HG03432 (cell line): ENCODE data around the gene AGR2.

Source experiments
- ATAC-seq: cut with Tn5 transposase; IDR thresholded peaks from one replicate; pipeline ENCODE4 v1.9.1; 2021; ENCODE audit warnings: mild to moderate bottlenecking, moderate library complexity; ENCODE audit not compliant: unreplicated experiment

AGR2 gene

GRCh38 chr7:16743236-16743635 lies 61.6 kb downstream of the AGR2 start:
- ATAC-seq, result no peak

DNA sequence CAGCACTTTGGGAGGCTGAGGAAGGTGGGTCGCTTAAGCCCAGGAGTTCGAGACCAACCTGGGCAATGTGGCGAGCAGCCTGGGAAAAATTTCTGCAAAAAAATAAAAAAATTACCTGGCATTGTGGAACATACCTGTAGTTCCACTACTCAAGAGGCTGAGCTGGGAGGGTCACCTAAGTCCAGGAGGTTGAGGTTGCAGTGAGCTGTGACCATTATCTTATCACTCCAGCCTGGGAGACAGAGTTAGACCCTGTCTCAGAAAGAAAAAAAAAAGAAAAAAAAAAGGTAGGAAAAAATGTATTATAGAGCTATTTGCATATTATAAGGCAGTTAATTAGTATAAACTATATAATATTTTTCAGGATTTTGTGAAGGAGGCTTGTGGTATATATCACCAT lies 62.3 kb downstream of the AGR2 start:
- ATAC-seq, result no peak
